Body of pancreas (tissue), 4 donors: ENCODE measurements around the gene ELK4. TPM values are rescaled to one million over a fixed set of nuclear protein-coding genes. Genes with fewer than 3 reads are reported as not detected.
"Not testable (repeated sequence)": the region's sequence is repeated elsewhere in the genome, so short reads cannot be mapped to it uniquely, and the experiment has no call there.

Source experiments
- ATAC-seq: fragments of 150-250 bp; one replicate; pipeline ENCODE4 v1.9.1; 2016
- DNase-seq, 4 donors: peaks; one replicate each; pipeline ENCODE4 v3.0.0-alpha.2; 2019
- H3K27ac ChIP-seq, 4 donors: fragments of 200-600 bp; sonication (generic); 1 replicate in 3 of 4; 2 replicates in 1 of 4; pipeline versions ENCODE4 v1.5.1 to v1.6.1; 2016 to 2019; ENCODE audit warnings: mild to moderate bottlenecking in 1 of 4, mixed read lengths in 1 of 4, moderate library complexity in 1 of 4
- H3K27me3 ChIP-seq, 2 donors: fragments of 200-600 bp; sonication (generic); one replicate each; pipeline ENCODE4 v1.6.0; 2016; ENCODE audit warnings: mild to moderate bottlenecking in 1 of 2
- H3K36me3 ChIP-seq, 2 donors: fragments of 200-600 bp; sonication (generic); replicated peaks in 1 of 2; 2 replicates each; pipeline ENCODE4 v1.5.1; 2016; ENCODE audit warnings: low read depth in 2 of 2; ENCODE audit not compliant: insufficient read depth in 1 of 2
- H3K4me1 ChIP-seq: fragments of 200-600 bp; sonication (generic); one replicate; pipeline ENCODE4 v1.6.0; 2016
- H3K4me3 ChIP-seq, 2 donors: fragments of 200-600 bp; sonication (generic); 1 replicate in 1 of 2; 2 replicates in 1 of 2; pipeline ENCODE4 v1.5.1; 2016 to 2019
- H3K9me3 ChIP-seq, 3 donors: fragments of 200-600 bp; sonication (generic); 1 replicate in 2 of 3; 2 replicates in 1 of 3; pipeline ENCODE4 v1.5.1; 2016
- POLR2A ChIP-seq, 3 donors: fragments of 450-650 bp; IDR thresholded peaks; one replicate each; pipeline ENCODE4 v1.6.1; 2016; ENCODE audit warnings: antibody characterized with exemption in 3 of 3, mild to moderate bottlenecking in 2 of 3
- WGBS, 2 donors: methylation state at CpG; one replicate each; pipeline ENCODE4 v1.1.5; 2017; 5-methylcytosine and 5-hydroxymethylcytosine counted together
- intact Hi-C: fragments of 100-400 bp; cut with DNase I; formaldehyde crosslinking; loops from one replicate; pipeline ENCODE4 v1.15.1; 2023
- total RNA-seq, 2 donors: library from RNA; depleted of rRNA; stranded (reverse); fragments of >200 nt; gene quantifications; one replicate each; pipeline ENCODE4 v1.1.0, GENCODE V29; 2016
- TF ChIP-seq, protein P1 (sequence below), 7 experiments: fragments of 450-650 bp in 4 of 7; fragments of 200-600 bp in 3 of 7; sonication (generic) in 3 of 7; IDR thresholded peaks; one replicate each; pipeline ENCODE4 v1.5.1; 2016 to 2019; ENCODE audit warnings: antibody characterized with exemption in 7 of 7

The ELK4 gene
- total RNA-seq, 2 donors from 2014 or later = 16.6 to 17.8 TPM

DNA sequence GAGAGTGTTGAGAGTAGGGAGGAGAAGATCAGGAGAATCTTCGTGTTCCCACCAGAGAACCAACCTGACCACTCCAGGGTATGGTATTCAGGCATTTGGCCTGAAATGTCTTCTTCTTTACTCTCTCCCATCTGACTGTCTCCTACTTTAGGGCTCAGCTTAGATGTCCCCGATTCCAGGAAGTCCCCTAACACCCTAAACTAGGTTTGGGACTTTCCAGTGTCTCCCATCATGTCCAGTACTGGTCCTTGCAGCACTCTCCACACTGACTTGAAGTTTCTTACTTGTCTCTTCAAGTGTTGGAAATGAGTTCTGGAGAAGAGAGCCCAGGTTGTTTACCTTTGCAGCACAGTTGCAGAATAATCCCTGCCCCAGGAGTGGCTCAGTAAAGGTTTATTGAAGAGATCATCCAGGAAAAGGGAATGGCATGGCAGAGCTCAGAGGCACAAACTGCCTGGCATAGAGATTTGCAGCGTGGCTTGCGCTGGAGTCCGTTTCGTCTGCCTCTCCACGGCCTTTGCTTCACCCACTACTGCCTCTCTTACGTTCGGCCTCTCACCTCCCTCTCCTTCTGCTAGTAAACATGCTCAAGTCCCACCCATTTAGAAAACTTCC, 6.2 kb upstream of the ELK4 start:
- 86 to 91% methylated on average over 9 of the region's 9 CpGs for WGBS, 2 donors
- no peak for TF ChIP-seq POLR2A (IDR thresholded peaks at IDR 0.05)
- TF ChIP-seq, protein P1, sequence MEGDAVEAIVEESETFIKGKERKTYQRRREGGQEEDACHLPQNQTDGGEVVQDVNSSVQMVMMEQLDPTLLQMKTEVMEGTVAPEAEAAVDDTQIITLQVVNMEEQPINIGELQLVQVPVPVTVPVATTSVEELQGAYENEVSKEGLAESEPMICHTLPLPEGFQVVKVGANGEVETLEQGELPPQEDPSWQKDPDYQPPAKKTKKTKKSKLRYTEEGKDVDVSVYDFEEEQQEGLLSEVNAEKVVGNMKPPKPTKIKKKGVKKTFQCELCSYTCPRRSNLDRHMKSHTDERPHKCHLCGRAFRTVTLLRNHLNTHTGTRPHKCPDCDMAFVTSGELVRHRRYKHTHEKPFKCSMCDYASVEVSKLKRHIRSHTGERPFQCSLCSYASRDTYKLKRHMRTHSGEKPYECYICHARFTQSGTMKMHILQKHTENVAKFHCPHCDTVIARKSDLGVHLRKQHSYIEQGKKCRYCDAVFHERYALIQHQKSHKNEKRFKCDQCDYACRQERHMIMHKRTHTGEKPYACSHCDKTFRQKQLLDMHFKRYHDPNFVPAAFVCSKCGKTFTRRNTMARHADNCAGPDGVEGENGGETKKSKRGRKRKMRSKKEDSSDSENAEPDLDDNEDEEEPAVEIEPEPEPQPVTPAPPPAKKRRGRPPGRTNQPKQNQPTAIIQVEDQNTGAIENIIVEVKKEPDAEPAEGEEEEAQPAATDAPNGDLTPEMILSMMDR (IDR thresholded peaks at IDR 0.05) = no peak
- Histone ChIP-seq H3K4me3 (no peak overlapping the region), H3K9me3 (no peaks in the 10 kb centered on the region), H3K36me3 (no peaks in the 10 kb centered on the region), H3K27me3 (no peaks in the 10 kb centered on the region), H3K4me1 (peaks cover 6% of the 10 kb centered on the region), H3K27ac (no peak overlapping the region)
- ATAC-seq (no peak), DNase-seq (no peak)
- intact Hi-C loops = no loop called here

- Histone ChIP-seq H3K4me1 (peaks cover 12% of the 10 kb centered on the region), H3K36me3 (no peaks in the 10 kb centered on the region), H3K9me3 (no peaks in the 10 kb centered on the region), H3K27ac (no peak overlapping the region), H3K27me3 (no peaks in the 10 kb centered on the region), H3K4me3 (no peak overlapping the region)
- no peak for DNase-seq
- intact Hi-C loops = no loop called here
- ATAC-seq = no peak
- TF ChIP-seq, protein P1 (IDR thresholded peaks at IDR 0.05) = no peak
- TF ChIP-seq POLR2A (IDR thresholded peaks at IDR 0.05) = no peak
- 26% methylated on average over 4 of the region's 4 CpGs for WGBS, 2 donors
These were observed 4.9 kb upstream of the ELK4 start for GRCh38 chr1:205636732-205637131.

DNA sequence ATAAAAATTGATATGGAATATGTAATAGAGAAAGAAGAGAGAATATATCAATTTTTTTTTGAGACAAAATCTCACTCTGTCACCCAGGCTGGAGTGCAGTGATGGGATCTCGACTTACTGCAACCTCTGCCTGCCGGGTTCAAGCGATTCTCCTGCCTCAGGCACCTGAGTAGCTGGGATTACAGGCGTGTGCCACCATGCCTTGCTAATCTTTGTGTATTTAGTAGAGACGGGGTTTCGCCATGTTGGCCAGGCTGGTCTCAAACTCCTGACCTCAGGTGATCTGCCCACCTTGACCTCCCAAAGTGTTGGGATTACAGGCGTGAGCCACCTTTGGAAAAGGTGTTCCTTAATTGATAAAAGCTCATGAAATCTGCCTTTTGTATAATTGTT, 4.3 kb upstream of the ELK4 start:
- H3K9me3 ChIP-seq, H3K36me3 ChIP-seq, DNase-seq, intact Hi-C loops, H3K4me3 ChIP-seq, H3K27me3 ChIP-seq, ATAC-seq, H3K27ac ChIP-seq: not testable (repeated sequence)
- WGBS, 2 donors = 59 to 65% methylated on average over 5 to 7 of the region's 7 CpGs
- peaks cover 12% of the 10 kb centered on the region for H3K4me1 ChIP-seq

GRCh38 chr1:205633421-205633976, 1.7 kb upstream of the ELK4 start:
- H3K27me3 ChIP-seq = no peaks in the 10 kb centered on the region
- intact Hi-C loops = no loop called here
- H3K36me3 ChIP-seq = no peaks in the 10 kb centered on the region
- WGBS, 2 donors = 69 to 80% methylated on average over 6 of the region's 6 CpGs
- no peak overlapping the region for H3K4me3 ChIP-seq
- TF ChIP-seq POLR2A (IDR thresholded peaks at IDR 0.05) = no peak
- TF ChIP-seq, protein P1 (IDR thresholded peaks at IDR 0.05) = no peak
- ATAC-seq = no peak
- no peak for DNase-seq
- peak overlapping the region in 1 of 4 donors; percentile 97 for H3K27ac ChIP-seq
- H3K9me3 ChIP-seq = no peaks in the 10 kb centered on the region
- peaks cover 24% of the 10 kb centered on the region for H3K4me1 ChIP-seq

DNA sequence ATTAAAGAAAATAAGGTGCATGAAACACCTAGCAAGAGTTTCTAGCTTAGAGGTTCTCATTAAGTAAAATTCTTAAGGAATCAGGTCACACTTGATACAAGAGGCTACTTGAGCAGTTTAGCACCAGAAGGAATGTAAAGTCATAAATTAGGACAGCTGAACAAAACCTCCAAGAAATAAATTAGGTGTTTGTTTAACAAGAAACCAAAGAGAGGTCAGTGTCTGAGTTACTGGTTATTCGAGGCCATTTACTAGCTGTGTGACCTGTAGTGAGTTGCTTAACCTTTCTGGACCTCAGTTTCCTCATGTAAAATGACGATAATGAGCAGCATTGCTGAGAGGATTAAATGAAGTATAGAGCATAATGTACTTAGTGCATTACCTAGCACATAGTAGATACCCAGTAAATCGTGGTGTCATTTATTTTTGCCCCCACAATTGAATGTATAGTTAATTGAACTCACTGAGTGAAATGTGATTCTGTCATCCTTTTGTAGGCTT, 908 bp upstream of the ELK4 start:
- no peaks in the 10 kb centered on the region for H3K9me3 ChIP-seq
- TF ChIP-seq POLR2A (IDR thresholded peaks at IDR 0.05) = no peak
- TF ChIP-seq, protein P1 (IDR thresholded peaks at IDR 0.05) = no peak
- no peaks in the 10 kb centered on the region for H3K36me3 ChIP-seq
- WGBS, 2 donors = 34 to 44% methylated on average over 3 of the region's 3 CpGs
- DNase-seq = no peak
- intact Hi-C loops = no loop called here
- peaks cover 24% of the 10 kb centered on the region for H3K4me1 ChIP-seq
- ATAC-seq = no peak
- peak overlapping the region; percentile 89 to 97 (median 92) for H3K27ac ChIP-seq
- H3K27me3 ChIP-seq = no peaks in the 10 kb centered on the region
- H3K4me3 ChIP-seq = no peak overlapping the region
